GM23338 (cell line): ENCODE data around the gene DLG2. TPM values are rescaled to one million over a fixed set of nuclear protein-coding genes. Genes with fewer than 3 reads are reported as not detected.
A peak's percentile ranks its signal among the peaks of the same experiment; 100 is the strongest.

Experiments
- ATAC-seq: fragments of 200-7000 bp; cut with Tn5 transposase; 3 replicates; pipeline ENCODE4 v1.9.1; 2020
- DNase-seq: peaks from one replicate; pipeline ENCODE4 v3.0.0-alpha.2; 2015; ENCODE audit warnings: low spot score
- H2AFZ ChIP-seq: fragments of 200-600 bp; sonication (generic); 2 replicates; pipeline ENCODE4 v1.8.0; 2016; ENCODE audit warnings: antibody characterized with exemption, mild to moderate bottlenecking, moderate library complexity
- H3F3A ChIP-seq: fragments of 200-600 bp; sonication (generic); replicated peaks from 2 replicates; pipeline ENCODE4 v1.8.0; 2017; ENCODE audit warnings: antibody characterized with exemption, mixed run types, low read depth
- H3K27ac ChIP-seq: fragments of 200-600 bp; sonication (generic); 2 replicates; pipeline ENCODE4 v1.6.1; 2016; ENCODE audit warnings: low read depth
- H3K27me3 ChIP-seq: fragments of 200-600 bp; sonication (generic); 2 replicates; pipeline ENCODE4 v1.8.0; 2016; ENCODE audit warnings: mild to moderate bottlenecking, mixed run types, moderate library complexity; ENCODE audit not compliant: insufficient read depth
- H3K36me3 ChIP-seq: fragments of 200-600 bp; sonication (generic); 2 replicates; pipeline ENCODE4 v1.8.0; 2016; ENCODE audit warnings: mild to moderate bottlenecking; ENCODE audit not compliant: insufficient read depth
- H3K4me1 ChIP-seq: fragments of 200-600 bp; sonication (generic); 2 replicates; pipeline ENCODE4 v1.8.0; 2016; ENCODE audit warnings: mild to moderate bottlenecking, moderate library complexity; ENCODE audit not compliant: insufficient read depth
- H3K4me2 ChIP-seq: fragments of 200-600 bp; sonication (generic); 2 replicates; pipeline ENCODE4 v1.7.1; 2017; ENCODE audit warnings: mixed run types
- H3K4me3 ChIP-seq: fragments of 200-600 bp; sonication (generic); 2 replicates; pipeline ENCODE4 v1.6.1; 2016; ENCODE audit warnings: mixed run types
- H3K79me2 ChIP-seq: fragments of 200-600 bp; sonication (generic); replicated peaks from 2 replicates; pipeline ENCODE4 v1.8.0; 2017; ENCODE audit warnings: mild to moderate bottlenecking; ENCODE audit not compliant: insufficient read depth
- H3K9me2 ChIP-seq: fragments of 200-600 bp; sonication (generic); 2 replicates; pipeline ENCODE4 v1.8.0; 2017; ENCODE audit not compliant: insufficient read depth
- H4K20me1 ChIP-seq: fragments of 200-600 bp; sonication (generic); replicated peaks from 2 replicates; pipeline ENCODE4 v1.8.0; 2017; ENCODE audit warnings: mild to moderate bottlenecking; ENCODE audit not compliant: insufficient read depth
- H3K27ac Mint-ChIP-seq: 2 replicates; pipeline ENCODE4 v1.8.0; 2020; ENCODE audit warnings: inconsistent platforms, mild to moderate bottlenecking, moderate library complexity, mixed read lengths
- H3K27me3 Mint-ChIP-seq: 3 replicates; pipeline ENCODE4 v1.8.0; 2022; ENCODE audit warnings: low read depth, mild to moderate bottlenecking, moderate library complexity, mixed read lengths, inconsistent platforms; ENCODE audit not compliant: insufficient read depth, poor library complexity
- H3K36me3 Mint-ChIP-seq: 3 replicates; pipeline ENCODE4 v1.8.0; 2021; ENCODE audit warnings: low read depth, mild to moderate bottlenecking, inconsistent platforms, moderate library complexity, mixed read lengths
- H3K4me1 Mint-ChIP-seq: 3 replicates; pipeline ENCODE4 v1.8.0; 2020; ENCODE audit warnings: mild to moderate bottlenecking, inconsistent platforms, mixed read lengths
- H3K4me3 Mint-ChIP-seq: 3 replicates; pipeline ENCODE4 v1.8.0; 2021; ENCODE audit warnings: moderate library complexity, mild to moderate bottlenecking, inconsistent platforms, mixed read lengths
- H3K9me3 Mint-ChIP-seq: 3 replicates; pipeline ENCODE4 v1.8.0; 2020; ENCODE audit warnings: moderate library complexity, mild to moderate bottlenecking, inconsistent platforms, mixed read lengths
- CREB1 ChIP-seq: fragments of 250-450 bp; sonication (Bioruptor Pico); IDR thresholded peaks from 2 replicates; pipeline ENCODE4 v1.5.0; 2020; ENCODE audit warnings: low read depth, mild to moderate bottlenecking, moderate library complexity
- CTCF ChIP-seq, 2 experiments: fragments of 200-600 bp in 1 of 2; sonication (generic) in 1 of 2; conservative IDR thresholded peaks; 2 replicates each; pipeline versions ENCODE4 v1.5.1 to v1.6.1; 2016 to 2017; ENCODE audit warnings: antibody characterized with exemption in 2 of 2, low read depth in 2 of 2, mild to moderate bottlenecking in 2 of 2, moderate library complexity in 1 of 2
- EZH2 ChIP-seq: fragments of 200-600 bp; sonication (generic); IDR thresholded peaks from one replicate; pipeline ENCODE4 v1.8.0; 2017; ENCODE audit warnings: antibody characterized with exemption, mild to moderate bottlenecking, low read depth; ENCODE audit not compliant: unreplicated experiment
- EZH2phosphoT487 ChIP-seq: fragments of 200-600 bp; sonication (generic); IDR thresholded peaks from one replicate; pipeline ENCODE4 v1.8.1; 2018; ENCODE audit warnings: antibody characterized with exemption; ENCODE audit not compliant: unreplicated experiment
- JUNB ChIP-seq: IDR thresholded peaks from one replicate; pipeline ENCODE4 v1.6.1; 2016; ENCODE audit warnings: antibody characterized with exemption; ENCODE audit not compliant: unreplicated experiment
- NANOG ChIP-seq: IDR thresholded peaks from 2 replicates; pipeline ENCODE4 v1.6.1; 2016; ENCODE audit warnings: antibody characterized with exemption, borderline replicate concordance
- POLR2AphosphoS5 ChIP-seq: IDR thresholded peaks from 2 replicates; pipeline ENCODE4 v1.6.1; 2016; ENCODE audit warnings: antibody characterized with exemption, low read depth
- STAT1 ChIP-seq: IDR thresholded peaks from one replicate; pipeline ENCODE4 v1.6.1; 2016; ENCODE audit warnings: antibody characterized with exemption; ENCODE audit not compliant: unreplicated experiment
- ZNF114 ChIP-seq: fragments of 250-450 bp; sonication (Bioruptor Pico); IDR thresholded peaks from 2 replicates; pipeline ENCODE4 v1.5.0; 2020; ENCODE audit warnings: mild to moderate bottlenecking, moderate library complexity
- ZNF331 ChIP-seq: fragments of 250-450 bp; sonication (Bioruptor Pico); IDR thresholded peaks from 2 replicates; pipeline ENCODE4 v1.5.0; 2020; ENCODE audit warnings: low read depth, mild to moderate bottlenecking, moderate library complexity
- polyA plus RNA-seq: library from polyadenylated mRNA; unstranded; fragments of >200 nt; fragmentation: Nextera tagmentation; extraction: Ambion mirVana; gene quantifications from 2 replicates; pipeline ENCODE4 v1.2.1, GENCODE V29; 2016
- total RNA-seq: library from RNA; depleted of rRNA; stranded (reverse); fragments of >200 nt; shearing (Covaris generic); gene quantifications from 2 replicates; pipeline ENCODE4 v1.2.3, GENCODE V29; 2014
- TF ChIP-seq, protein P1 (sequence below): IDR thresholded peaks from 2 replicates; pipeline ENCODE4 v1.6.1; 2016; ENCODE audit warnings: antibody characterized with exemption
- TF ChIP-seq, protein P2 (sequence below): fragments of 250-450 bp; sonication (Bioruptor Pico); IDR thresholded peaks from 2 replicates; pipeline ENCODE4 v1.5.0; 2020; ENCODE audit warnings: mild to moderate bottlenecking, moderate library complexity
- TF ChIP-seq, protein P3 (sequence below): IDR thresholded peaks from one replicate; pipeline ENCODE4 v1.6.1; 2018; ENCODE audit warnings: antibody characterized with exemption; ENCODE audit not compliant: unreplicated experiment

Gene DLG2
- total and polyA plus RNA-seq, 2 experiments from 2014 or later: 19.8 to 21.5 TPM

- no peaks in the 10 kb centered on the region for H3K4me1 ChIP-seq
- H3K36me3 ChIP-seq: no peaks in the 10 kb centered on the region
- H3F3A ChIP-seq: no peaks in the 10 kb centered on the region
- peak overlapping the region; percentile 20; the same call in 1 of the 2 replicates for H2AFZ ChIP-seq
- H3K27ac ChIP-seq: no peak overlapping the region
- no peak for ATAC-seq
- Mint-ChIP-seq H3K27me3 (no peaks in the 10 kb centered on the region), H3K4me1 (peaks cover 5% of the 10 kb centered on the region; the same call in 2 of the 3 replicates), H3K4me3 (no peak overlapping the region), H3K36me3 (no peaks in the 10 kb centered on the region), H3K9me3 (no peaks in the 10 kb centered on the region), H3K27ac (peak overlapping the region; percentile 39; the same call in 1 of the 2 replicates)
- H3K9me2 ChIP-seq: peaks cover 6% of the 10 kb centered on the region; the same call in 1 of the 2 replicates
- no peak overlapping the region for H3K4me3 ChIP-seq
- no peak for DNase-seq
- H3K79me2 ChIP-seq: no peaks in the 10 kb centered on the region
- no peak overlapping the region for H3K4me2 ChIP-seq
- H4K20me1 ChIP-seq: no peaks in the 10 kb centered on the region
- TF ChIP-seq JUNB (no peak), POLR2AphosphoS5 (no peak), EZH2 (no peak), EZH2phosphoT487 (no peak), NANOG (no peak), CTCF (conservative IDR thresholded peaks at IDR 0.05; ENCODE audit: low read depth in 2 of 2) (no peak), ZNF331 (CRISPR knock-in tag) (no peak), STAT1 (no peak), CREB1 (CRISPR knock-in tag) (no peak), ZNF114 (CRISPR knock-in tag) (no peak)
- TF ChIP-seq, protein P1, sequence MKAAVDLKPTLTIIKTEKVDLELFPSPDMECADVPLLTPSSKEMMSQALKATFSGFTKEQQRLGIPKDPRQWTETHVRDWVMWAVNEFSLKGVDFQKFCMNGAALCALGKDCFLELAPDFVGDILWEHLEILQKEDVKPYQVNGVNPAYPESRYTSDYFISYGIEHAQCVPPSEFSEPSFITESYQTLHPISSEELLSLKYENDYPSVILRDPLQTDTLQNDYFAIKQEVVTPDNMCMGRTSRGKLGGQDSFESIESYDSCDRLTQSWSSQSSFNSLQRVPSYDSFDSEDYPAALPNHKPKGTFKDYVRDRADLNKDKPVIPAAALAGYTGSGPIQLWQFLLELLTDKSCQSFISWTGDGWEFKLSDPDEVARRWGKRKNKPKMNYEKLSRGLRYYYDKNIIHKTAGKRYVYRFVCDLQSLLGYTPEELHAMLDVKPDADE: no peak
- TF ChIP-seq, protein P2, sequence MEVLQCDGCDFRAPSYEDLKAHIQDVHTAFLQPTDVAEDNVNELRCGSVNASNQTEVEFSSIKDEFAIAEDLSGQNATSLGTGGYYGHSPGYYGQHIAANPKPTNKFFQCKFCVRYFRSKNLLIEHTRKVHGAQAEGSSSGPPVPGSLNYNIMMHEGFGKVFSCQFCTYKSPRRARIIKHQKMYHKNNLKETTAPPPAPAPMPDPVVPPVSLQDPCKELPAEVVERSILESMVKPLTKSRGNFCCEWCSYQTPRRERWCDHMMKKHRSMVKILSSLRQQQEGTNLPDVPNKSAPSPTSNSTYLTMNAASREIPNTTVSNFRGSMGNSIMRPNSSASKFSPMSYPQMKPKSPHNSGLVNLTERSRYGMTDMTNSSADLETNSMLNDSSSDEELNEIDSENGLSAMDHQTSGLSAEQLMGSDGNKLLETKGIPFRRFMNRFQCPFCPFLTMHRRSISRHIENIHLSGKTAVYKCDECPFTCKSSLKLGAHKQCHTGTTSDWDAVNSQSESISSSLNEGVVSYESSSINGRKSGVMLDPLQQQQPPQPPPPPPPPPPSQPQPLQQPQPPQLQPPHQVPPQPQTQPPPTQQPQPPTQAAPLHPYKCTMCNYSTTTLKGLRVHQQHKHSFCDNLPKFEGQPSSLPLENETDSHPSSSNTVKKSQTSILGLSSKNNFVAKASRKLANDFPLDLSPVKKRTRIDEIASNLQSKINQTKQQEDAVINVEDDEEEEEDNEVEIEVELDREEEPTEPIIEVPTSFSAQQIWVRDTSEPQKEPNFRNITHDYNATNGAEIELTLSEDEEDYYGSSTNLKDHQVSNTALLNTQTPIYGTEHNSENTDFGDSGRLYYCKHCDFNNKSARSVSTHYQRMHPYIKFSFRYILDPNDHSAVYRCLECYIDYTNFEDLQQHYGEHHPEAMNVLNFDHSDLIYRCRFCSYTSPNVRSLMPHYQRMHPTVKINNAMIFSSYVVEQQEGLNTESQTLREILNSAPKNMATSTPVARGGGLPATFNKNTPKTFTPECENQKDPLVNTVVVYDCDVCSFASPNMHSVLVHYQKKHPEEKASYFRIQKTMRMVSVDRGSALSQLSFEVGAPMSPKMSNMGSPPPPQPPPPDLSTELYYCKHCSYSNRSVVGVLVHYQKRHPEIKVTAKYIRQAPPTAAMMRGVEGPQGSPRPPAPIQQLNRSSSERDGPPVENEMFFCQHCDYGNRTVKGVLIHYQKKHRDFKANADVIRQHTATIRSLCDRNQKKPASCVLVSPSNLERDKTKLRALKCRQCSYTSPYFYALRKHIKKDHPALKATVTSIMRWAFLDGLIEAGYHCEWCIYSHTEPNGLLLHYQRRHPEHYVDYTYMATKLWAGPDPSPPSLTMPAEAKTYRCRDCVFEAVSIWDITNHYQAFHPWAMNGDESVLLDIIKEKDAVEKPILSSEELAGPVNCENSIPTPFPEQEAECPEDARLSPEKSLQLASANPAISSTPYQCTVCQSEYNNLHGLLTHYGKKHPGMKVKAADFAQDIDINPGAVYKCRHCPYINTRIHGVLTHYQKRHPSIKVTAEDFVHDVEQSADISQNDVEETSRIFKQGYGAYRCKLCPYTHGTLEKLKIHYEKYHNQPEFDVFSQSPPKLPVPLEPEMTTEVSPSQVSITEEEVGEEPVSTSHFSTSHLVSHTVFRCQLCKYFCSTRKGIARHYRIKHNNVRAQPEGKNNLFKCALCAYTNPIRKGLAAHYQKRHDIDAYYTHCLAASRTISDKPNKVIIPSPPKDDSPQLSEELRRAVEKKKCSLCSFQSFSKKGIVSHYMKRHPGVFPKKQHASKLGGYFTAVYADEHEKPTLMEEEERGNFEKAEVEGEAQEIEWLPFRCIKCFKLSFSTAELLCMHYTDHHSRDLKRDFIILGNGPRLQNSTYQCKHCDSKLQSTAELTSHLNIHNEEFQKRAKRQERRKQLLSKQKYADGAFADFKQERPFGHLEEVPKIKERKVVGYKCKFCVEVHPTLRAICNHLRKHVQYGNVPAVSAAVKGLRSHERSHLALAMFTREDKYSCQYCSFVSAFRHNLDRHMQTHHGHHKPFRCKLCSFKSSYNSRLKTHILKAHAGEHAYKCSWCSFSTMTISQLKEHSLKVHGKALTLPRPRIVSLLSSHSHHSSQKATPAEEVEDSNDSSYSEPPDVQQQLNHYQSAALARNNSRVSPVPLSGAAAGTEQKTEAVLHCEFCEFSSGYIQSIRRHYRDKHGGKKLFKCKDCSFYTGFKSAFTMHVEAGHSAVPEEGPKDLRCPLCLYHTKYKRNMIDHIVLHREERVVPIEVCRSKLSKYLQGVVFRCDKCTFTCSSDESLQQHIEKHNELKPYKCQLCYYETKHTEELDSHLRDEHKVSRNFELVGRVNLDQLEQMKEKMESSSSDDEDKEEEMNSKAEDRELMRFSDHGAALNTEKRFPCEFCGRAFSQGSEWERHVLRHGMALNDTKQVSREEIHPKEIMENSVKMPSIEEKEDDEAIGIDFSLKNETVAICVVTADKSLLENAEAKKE (CRISPR knock-in tag): no peak
- TF ChIP-seq, protein P3, sequence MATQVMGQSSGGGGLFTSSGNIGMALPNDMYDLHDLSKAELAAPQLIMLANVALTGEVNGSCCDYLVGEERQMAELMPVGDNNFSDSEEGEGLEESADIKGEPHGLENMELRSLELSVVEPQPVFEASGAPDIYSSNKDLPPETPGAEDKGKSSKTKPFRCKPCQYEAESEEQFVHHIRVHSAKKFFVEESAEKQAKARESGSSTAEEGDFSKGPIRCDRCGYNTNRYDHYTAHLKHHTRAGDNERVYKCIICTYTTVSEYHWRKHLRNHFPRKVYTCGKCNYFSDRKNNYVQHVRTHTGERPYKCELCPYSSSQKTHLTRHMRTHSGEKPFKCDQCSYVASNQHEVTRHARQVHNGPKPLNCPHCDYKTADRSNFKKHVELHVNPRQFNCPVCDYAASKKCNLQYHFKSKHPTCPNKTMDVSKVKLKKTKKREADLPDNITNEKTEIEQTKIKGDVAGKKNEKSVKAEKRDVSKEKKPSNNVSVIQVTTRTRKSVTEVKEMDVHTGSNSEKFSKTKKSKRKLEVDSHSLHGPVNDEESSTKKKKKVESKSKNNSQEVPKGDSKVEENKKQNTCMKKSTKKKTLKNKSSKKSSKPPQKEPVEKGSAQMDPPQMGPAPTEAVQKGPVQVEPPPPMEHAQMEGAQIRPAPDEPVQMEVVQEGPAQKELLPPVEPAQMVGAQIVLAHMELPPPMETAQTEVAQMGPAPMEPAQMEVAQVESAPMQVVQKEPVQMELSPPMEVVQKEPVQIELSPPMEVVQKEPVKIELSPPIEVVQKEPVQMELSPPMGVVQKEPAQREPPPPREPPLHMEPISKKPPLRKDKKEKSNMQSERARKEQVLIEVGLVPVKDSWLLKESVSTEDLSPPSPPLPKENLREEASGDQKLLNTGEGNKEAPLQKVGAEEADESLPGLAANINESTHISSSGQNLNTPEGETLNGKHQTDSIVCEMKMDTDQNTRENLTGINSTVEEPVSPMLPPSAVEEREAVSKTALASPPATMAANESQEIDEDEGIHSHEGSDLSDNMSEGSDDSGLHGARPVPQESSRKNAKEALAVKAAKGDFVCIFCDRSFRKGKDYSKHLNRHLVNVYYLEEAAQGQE: no peak
- no peaks in the 10 kb centered on the region for H3K27me3 ChIP-seq
Observed at GRCh38 chr11:85118151-85118550, 509.0 kb downstream of the DLG2 start.
